Measurements from ENCODE around the gene FRMD4A.

The FRMD4A gene

GRCh38 chr10:13703997-13704536 lies 626.7 kb downstream of the FRMD4A start:
- DNase-seq (ENCODE audit: low read depth in 2 of 2) = no peak

- DNase-seq (ENCODE audit: low read depth in 2 of 2) = no peak
Observed at GRCh38 chr10:13703101-13703818, 627.5 kb downstream of the FRMD4A start.

- no peak for DNase-seq (ENCODE audit: low read depth in 2 of 2)
Observed at GRCh38 chr10:13701157-13701919, 629.4 kb downstream of the FRMD4A start.

- no peak for DNase-seq (ENCODE audit: low read depth in 2 of 2)
Observed at GRCh38 chr10:13700473-13701144, 630.1 kb downstream of the FRMD4A start.

GRCh38 chr10:13699216-13699615 lies 631.5 kb downstream of the FRMD4A start:
- no peak for DNase-seq (ENCODE audit: low read depth in 2 of 2)

- DNase-seq (ENCODE audit: low read depth in 2 of 2) = no peak
Observed at GRCh38 chr10:13698217-13698616, 632.5 kb downstream of the FRMD4A start.

- no peak for DNase-seq (ENCODE audit: low read depth in 2 of 2)
Observed at GRCh38 chr10:13696071-13696470, 634.7 kb downstream of the FRMD4A start.

GRCh38 chr10:13695588-13695987 lies 635.1 kb downstream of the FRMD4A start:
- no peak for DNase-seq (ENCODE audit: low read depth in 2 of 2)

GRCh38 chr10:13693783-13694700 lies 636.7 kb downstream of the FRMD4A start:
- no peak for DNase-seq (ENCODE audit: low read depth in 2 of 2)

- no peak for DNase-seq (ENCODE audit: low read depth in 2 of 2)
Observed at GRCh38 chr10:13690281-13690825, 640.4 kb downstream of the FRMD4A start.

- DNase-seq (ENCODE audit: low read depth in 2 of 2) = no peak
Observed at GRCh38 chr10:13686331-13686752, 644.4 kb downstream of the FRMD4A start.

GRCh38 chr10:13685885-13686284 lies 644.8 kb downstream of the FRMD4A start:
- DNase-seq (ENCODE audit: low read depth in 2 of 2) = no peak

- no peak for DNase-seq (ENCODE audit: low read depth in 2 of 2)
Observed at GRCh38 chr10:13684806-13685482, 645.8 kb downstream of the FRMD4A start.

GRCh38 chr10:13684252-13684791 lies 646.4 kb downstream of the FRMD4A start:
- DNase-seq (ENCODE audit: low read depth in 2 of 2) = no peak

GRCh38 chr10:13683017-13683416 lies 647.7 kb downstream of the FRMD4A start:
- DNase-seq (ENCODE audit: low read depth in 2 of 2) = no peak

GRCh38 chr10:13681960-13682359 lies 648.8 kb downstream of the FRMD4A start:
- DNase-seq (ENCODE audit: low read depth in 2 of 2) = no peak

- no peak for DNase-seq (ENCODE audit: low read depth in 2 of 2)
Observed at GRCh38 chr10:13681528-13681927, 649.2 kb downstream of the FRMD4A start.

GRCh38 chr10:13681095-13681494 lies 649.6 kb downstream of the FRMD4A start:
- no peak for DNase-seq (ENCODE audit: low read depth in 2 of 2)

GRCh38 chr10:13678101-13678843 lies 652.5 kb downstream of the FRMD4A start:
- DNase-seq (ENCODE audit: low read depth in 2 of 2) = no peak
